Esophagus (tissue), 2 donors: ENCODE data around the gene MTHFS. TPM values are rescaled to one million over a fixed set of nuclear protein-coding genes. Genes with fewer than 3 reads are reported as not detected.

Source experiments
- H3K27ac ChIP-seq, 2 donors: one replicate each; pipeline ENCODE4 v1.5.1; 2013; ENCODE audit warnings: low read depth in 2 of 2, mild to moderate bottlenecking in 2 of 2, inconsistent platforms in 1 of 2, low read length in 1 of 2, moderate library complexity in 1 of 2
- H3K27me3 ChIP-seq, 2 donors: one replicate each; pipeline ENCODE4 v1.6.1; 2013; ENCODE audit warnings: low read length in 2 of 2, control low read depth in 1 of 2, mild to moderate bottlenecking in 1 of 2; ENCODE audit not compliant: insufficient read depth in 2 of 2, control insufficient read depth in 1 of 2
- H3K36me3 ChIP-seq, 2 donors: one replicate each; pipeline ENCODE4 v1.6.1; 2013; ENCODE audit warnings: low read length in 1 of 2; ENCODE audit not compliant: control insufficient read depth in 2 of 2, insufficient read depth in 2 of 2
- H3K4me1 ChIP-seq, 2 donors: one replicate each; pipeline ENCODE4 v1.6.1; 2013; ENCODE audit warnings: low read length in 1 of 2; ENCODE audit not compliant: control insufficient read depth in 2 of 2, insufficient read depth in 2 of 2
- H3K4me3 ChIP-seq, 2 donors: one replicate each; pipeline ENCODE4 v1.5.1; 2013; ENCODE audit warnings: low read length in 2 of 2, mild to moderate bottlenecking in 2 of 2, low read depth in 1 of 2, moderate library complexity in 1 of 2
- H3K9me3 ChIP-seq, 2 donors: one replicate each; pipeline ENCODE4 v1.6.1; 2013; ENCODE audit warnings: mild to moderate bottlenecking in 2 of 2, low read depth in 1 of 2, low read length in 1 of 2, moderate library complexity in 1 of 2; ENCODE audit not compliant: control insufficient read depth in 2 of 2, insufficient read depth in 1 of 2
- WGBS, 2 donors: extraction: QIAGEN DNeasy Blood & Tissue Kit; methylation state at CpG; one replicate each; pipeline ENCODE4 v1.1.7; 2013; 5-methylcytosine and 5-hydroxymethylcytosine counted together
- polyA plus RNA-seq, 2 donors: library from polyadenylated mRNA; stranded (reverse); fragments of 200-250 nt; gene quantifications; one replicate each; pipeline ENCODE4 v1.2.3, GENCODE V29; 2013
- donor health status: healthy with polysubstance abuse.
- donor health status: Bipolar disorder and iron deficiency.

MTHFS gene
- polyA plus RNA-seq, 2 donors, result 17.1 to 32.8 TPM

- Histone ChIP-seq H3K27ac (no peak overlapping the region), H3K9me3 (no peaks in the 10 kb centered on the region), H3K27me3 (no peaks in the 10 kb centered on the region), H3K36me3 (peaks cover 0 to 5% of the 10 kb centered on the region in 2 donors), H3K4me1 (no peaks in the 10 kb centered on the region), H3K4me3 (no peak overlapping the region)
- WGBS, 2 donors, result 89 to 92% methylated on average over 1 of the region's 1 CpG
These were observed 64.3 kb downstream of the MTHFS start for GRCh38 chr15:79832367-79833120.

- Histone ChIP-seq H3K36me3 (peaks cover 0 to 5% of the 10 kb centered on the region in 2 donors), H3K9me3 (no peaks in the 10 kb centered on the region), H3K27ac (no peak overlapping the region), H3K4me3 (no peak overlapping the region), H3K4me1 (no peaks in the 10 kb centered on the region), H3K27me3 (no peaks in the 10 kb centered on the region)
- 92 to 95% methylated on average over 1 of the region's 1 CpG for WGBS, 2 donors
These were observed 65.2 kb downstream of the MTHFS start for GRCh38 chr15:79831604-79832003.

GRCh38 chr15:79829950-79830349 is 66.9 kb downstream of the MTHFS start:
- H3K27ac ChIP-seq, result no peak overlapping the region
- no peaks in the 10 kb centered on the region for H3K4me1 ChIP-seq
- peaks cover 0 to 5% of the 10 kb centered on the region in 2 donors for H3K36me3 ChIP-seq
- no peaks in the 10 kb centered on the region for H3K27me3 ChIP-seq
- H3K4me3 ChIP-seq, result no peak overlapping the region
- 95 to 97% methylated on average over 14 of the region's 14 CpGs for WGBS, 2 donors
- no peaks in the 10 kb centered on the region for H3K9me3 ChIP-seq

GRCh38 chr15:79828447-79828846 is 68.4 kb downstream of the MTHFS start:
- no peak overlapping the region for H3K27ac ChIP-seq
- H3K9me3 ChIP-seq, result no peaks in the 10 kb centered on the region
- H3K36me3 ChIP-seq, result no peaks in the 10 kb centered on the region
- no peaks in the 10 kb centered on the region for H3K4me1 ChIP-seq
- no peak overlapping the region for H3K4me3 ChIP-seq
- H3K27me3 ChIP-seq, result no peaks in the 10 kb centered on the region

- WGBS, 2 donors, result 71 to 76% methylated on average over 1 of the region's 1 CpG
- H3K4me1 ChIP-seq, result no peaks in the 10 kb centered on the region
- no peak overlapping the region for H3K4me3 ChIP-seq
These were observed 70.0 kb downstream of the MTHFS start for GRCh38 chr15:79826800-79827199.

GRCh38 chr15:79824136-79824701 is 72.6 kb downstream of the MTHFS start:
- 62 to 67% methylated on average over 9 of the region's 9 CpGs for WGBS, 2 donors
- no peak overlapping the region for H3K4me3 ChIP-seq
- no peak overlapping the region for H3K27ac ChIP-seq
- peaks cover 0 to 6% of the 10 kb centered on the region in 2 donors for H3K9me3 ChIP-seq
- no peaks in the 10 kb centered on the region for H3K27me3 ChIP-seq
- H3K36me3 ChIP-seq, result no peaks in the 10 kb centered on the region
- no peaks in the 10 kb centered on the region for H3K4me1 ChIP-seq

More at GRCh38 chr15:79826800-79827199, 70.0 kb downstream of the MTHFS start:
- H3K27me3 ChIP-seq, result no peaks in the 10 kb centered on the region
- no peaks in the 10 kb centered on the region for H3K36me3 ChIP-seq
- no peak overlapping the region for H3K27ac ChIP-seq
- H3K9me3 ChIP-seq, result no peaks in the 10 kb centered on the region

GRCh38 chr15:79820820-79821219 is 76.0 kb downstream of the MTHFS start:
- 87 to 92% methylated on average over 2 of the region's 2 CpGs for WGBS, 2 donors
- H3K9me3 ChIP-seq, result peaks cover 0 to 6% of the 10 kb centered on the region in 2 donors
- H3K4me3 ChIP-seq, result no peak overlapping the region
- H3K27me3 ChIP-seq, result no peaks in the 10 kb centered on the region
- no peak overlapping the region for H3K27ac ChIP-seq
- no peaks in the 10 kb centered on the region for H3K4me1 ChIP-seq
- H3K36me3 ChIP-seq, result no peaks in the 10 kb centered on the region

- Histone ChIP-seq H3K9me3 (peaks cover 0 to 6% of the 10 kb centered on the region in 2 donors), H3K4me1 (no peaks in the 10 kb centered on the region), H3K36me3 (no peaks in the 10 kb centered on the region), H3K27me3 (no peaks in the 10 kb centered on the region), H3K27ac (no peak overlapping the region), H3K4me3 (no peak overlapping the region)
These were observed 76.6 kb downstream of the MTHFS start for GRCh38 chr15:79820176-79820575.

GRCh38 chr15:79816571-79816970 is 80.2 kb downstream of the MTHFS start:
- 70 to 72% methylated on average over 6 of the region's 6 CpGs for WGBS, 2 donors
- no peaks in the 10 kb centered on the region for H3K36me3 ChIP-seq
- H3K4me3 ChIP-seq, result no peak overlapping the region
- H3K27me3 ChIP-seq, result no peaks in the 10 kb centered on the region
- H3K9me3 ChIP-seq, result peaks cover 0 to 6% of the 10 kb centered on the region in 2 donors
- no peak overlapping the region for H3K27ac ChIP-seq
- H3K4me1 ChIP-seq, result peaks cover 0 to 3% of the 10 kb centered on the region in 2 donors

GRCh38 chr15:79815468-79815867 is 81.3 kb downstream of the MTHFS start:
- no peaks in the 10 kb centered on the region for H3K27me3 ChIP-seq
- H3K4me1 ChIP-seq, result peaks cover 0 to 3% of the 10 kb centered on the region in 2 donors
- no peak overlapping the region for H3K27ac ChIP-seq
- no peaks in the 10 kb centered on the region for H3K36me3 ChIP-seq
- no peak overlapping the region for H3K4me3 ChIP-seq
- WGBS, 2 donors, result 82 to 88% methylated on average over 5 of the region's 5 CpGs
- H3K9me3 ChIP-seq, result peaks cover 0 to 4% of the 10 kb centered on the region in 2 donors
